HG03139 (cell line): ENCODE measurements around the gene CHRNA5.

ENCODE experiments used
- ATAC-seq: cut with Tn5 transposase; IDR thresholded peaks from one replicate; pipeline ENCODE4 v1.9.1; 2021; ENCODE audit not compliant: unreplicated experiment

CHRNA5 gene

DNA sequence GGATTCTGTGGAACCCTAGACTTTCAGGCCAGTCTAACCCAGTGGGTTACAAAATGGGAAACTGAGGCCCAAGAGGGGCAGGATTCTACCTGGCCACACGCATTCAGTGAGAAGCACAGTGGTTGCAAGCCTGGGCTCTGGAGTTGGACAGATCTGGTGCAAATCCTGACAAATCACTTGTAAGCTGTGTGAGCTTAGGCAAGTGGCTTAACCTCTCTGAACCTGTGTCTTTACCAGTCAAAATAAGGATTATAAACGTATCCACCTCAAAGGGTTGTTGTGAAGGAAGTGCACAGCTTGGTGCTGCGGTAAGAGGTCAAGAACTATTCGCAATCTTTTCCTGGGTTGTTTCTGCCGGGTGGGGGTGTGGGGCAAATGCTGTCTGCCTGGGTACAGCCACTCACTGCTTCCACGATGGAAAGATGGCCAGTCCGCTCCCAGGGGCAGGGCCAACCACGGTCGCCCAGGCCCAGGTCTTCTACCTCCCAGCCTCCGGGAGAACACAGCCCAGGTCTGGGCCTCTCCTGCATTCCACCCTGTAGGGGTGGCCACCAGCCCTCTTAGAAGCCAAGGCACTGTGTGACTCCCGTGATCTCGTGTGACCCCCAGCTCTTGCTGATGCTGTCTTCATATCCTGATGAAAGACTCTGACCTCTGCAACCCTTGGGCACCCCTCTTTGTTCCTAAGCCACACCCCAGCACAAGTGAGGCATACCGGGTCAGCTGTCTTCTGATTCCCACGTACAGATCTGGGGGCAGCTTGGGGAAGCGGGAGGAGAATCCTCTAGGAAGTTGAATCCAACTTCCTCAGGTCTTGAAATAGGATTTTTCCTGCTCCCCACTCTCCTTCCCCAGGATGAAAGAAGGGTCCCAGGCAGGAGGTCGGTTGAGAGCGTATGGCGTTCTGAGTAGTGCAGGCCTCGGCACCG, 54.0 kb downstream of the CHRNA5 start:
- no peak for ATAC-seq

DNA sequence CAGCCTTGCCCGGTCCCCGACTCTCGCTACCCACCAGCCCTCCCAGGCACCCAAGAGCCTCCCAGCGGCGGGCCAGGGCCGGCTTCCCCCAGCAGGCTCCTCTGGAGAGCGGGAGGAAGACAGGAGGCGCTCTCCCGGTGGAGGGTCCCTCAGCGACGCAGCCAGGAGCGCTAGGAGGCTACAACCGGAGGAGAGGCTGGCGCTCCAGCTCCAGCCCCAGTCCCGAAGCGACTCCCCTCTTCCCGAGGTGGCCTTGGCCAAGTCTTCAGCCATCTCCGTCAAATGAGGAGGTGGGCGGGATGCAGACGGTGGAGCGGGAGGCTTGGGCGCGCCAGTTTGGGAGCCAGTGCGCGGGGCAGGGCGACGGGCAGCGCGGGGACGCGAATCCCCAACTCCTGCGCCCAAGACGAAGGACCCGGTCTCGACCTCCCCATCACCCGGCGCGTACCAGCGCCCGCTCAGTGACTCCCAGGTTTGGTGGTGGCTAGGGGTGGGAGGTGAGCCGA, 54.8 kb downstream of the CHRNA5 start:
- ATAC-seq, result no peak

DNA sequence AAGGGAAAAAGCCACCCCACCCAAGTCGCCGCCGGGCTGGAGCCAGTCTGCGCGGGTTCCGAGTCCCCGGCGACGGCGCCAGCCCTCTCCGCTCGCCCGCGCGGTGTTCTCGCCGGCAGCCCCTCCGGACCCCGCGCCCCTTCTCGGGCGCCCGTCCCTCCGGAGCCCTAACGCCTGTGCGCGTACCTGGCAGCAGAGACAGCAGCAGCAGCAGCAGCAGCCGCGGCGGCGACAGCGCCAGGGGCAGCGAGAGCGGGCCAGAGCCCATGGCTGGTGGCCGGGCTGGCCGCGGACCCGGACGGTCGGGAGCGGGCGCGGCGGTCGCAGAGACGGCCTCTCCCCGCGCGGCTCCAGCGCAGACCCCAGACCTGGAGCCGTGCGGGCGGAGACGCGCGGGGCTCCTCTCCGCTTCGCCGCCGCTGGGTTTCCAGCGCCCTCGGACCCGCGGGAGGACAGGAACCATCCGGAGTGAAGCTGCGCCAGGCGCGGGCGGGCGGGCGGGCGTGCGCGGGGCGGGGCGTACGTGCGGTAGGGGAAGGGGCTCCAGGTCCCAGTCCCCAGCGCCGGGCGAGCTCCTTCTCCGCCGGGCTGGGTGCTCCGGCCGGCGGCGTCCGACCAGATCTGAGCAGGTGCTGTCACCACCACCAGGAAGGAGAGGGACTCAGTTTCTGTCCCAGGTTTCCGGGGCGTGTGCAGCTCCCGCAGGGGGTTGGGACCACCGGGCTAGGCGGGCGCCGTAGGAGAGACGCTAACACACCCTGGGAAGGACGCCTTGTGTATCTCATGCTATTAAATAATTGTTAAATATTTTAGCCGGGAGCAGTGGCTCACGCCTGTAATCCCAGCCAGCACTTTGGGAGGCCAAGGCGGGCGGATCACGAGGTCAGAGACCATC, 55.5 kb downstream of the CHRNA5 start, which contains the start of gene CHRNA3:
CHRNA3 (minus strand) TSS at position 470 of the 895 bp plus-strand sequence; CDS start at position 268, 202 bp downstream.
- no peak for ATAC-seq

DNA sequence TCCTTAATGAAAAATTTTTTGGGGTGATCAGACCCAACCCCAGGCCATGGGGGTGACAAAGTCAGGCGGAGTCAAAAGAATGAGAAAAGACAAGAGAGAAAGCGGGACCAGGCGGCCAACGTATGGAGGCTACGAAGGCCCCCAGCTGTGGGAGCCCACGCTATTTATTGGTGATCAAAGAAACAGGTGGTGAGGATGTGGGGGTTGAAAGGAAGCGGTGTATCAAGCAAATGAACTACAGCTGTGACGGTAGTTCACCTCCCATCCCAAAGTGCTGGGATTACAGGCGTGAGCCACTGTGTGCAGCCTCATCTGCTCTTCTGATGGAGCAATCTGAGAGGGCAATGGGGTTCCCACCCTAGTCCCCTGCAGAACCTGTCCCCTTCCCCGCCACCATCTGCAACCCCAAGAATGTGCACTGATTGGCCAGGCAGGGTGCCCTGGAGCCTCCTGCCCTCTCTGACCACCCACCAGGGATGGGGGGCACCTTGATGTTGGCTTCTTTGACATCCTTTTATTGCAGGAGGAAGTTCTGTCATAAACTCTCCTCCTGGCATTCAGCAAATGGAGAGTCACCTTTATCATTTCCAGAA, 56.6 kb downstream of the CHRNA5 start:
- ATAC-seq, result no peak

DNA sequence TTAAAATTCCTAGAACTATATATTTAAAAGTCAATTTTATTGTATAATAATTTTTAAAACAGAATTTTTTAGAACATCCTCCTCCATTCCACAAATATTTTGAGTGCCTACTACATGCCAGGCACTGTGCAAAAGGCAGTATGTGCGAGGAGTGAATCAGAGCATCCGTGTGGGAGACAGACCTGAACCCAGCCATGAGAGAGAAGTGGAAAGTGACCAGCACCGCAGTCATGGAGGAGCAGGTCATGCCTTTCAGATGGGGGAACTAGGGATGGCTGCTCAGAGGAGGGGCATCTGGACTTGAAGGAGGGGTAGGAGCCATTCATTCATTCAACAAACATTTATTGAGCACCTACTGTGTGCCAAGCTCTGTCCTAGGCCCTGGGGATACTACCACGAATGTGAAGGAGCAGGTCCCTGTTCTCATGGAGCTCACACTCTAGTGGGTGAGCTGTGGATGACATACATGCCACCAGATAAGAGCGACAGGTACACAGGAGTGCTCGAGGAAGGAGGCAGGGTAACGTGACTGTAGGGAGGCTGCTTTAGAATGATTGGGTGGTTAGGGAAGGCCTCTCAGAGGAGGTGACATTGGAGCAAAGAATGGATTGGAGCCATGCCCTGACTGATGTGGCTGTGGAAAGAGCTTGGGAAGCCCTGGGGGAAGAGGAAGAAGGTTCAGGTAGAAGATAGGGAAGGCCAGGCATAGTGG, 58.6 kb downstream of the CHRNA5 start:
- no peak for ATAC-seq

DNA sequence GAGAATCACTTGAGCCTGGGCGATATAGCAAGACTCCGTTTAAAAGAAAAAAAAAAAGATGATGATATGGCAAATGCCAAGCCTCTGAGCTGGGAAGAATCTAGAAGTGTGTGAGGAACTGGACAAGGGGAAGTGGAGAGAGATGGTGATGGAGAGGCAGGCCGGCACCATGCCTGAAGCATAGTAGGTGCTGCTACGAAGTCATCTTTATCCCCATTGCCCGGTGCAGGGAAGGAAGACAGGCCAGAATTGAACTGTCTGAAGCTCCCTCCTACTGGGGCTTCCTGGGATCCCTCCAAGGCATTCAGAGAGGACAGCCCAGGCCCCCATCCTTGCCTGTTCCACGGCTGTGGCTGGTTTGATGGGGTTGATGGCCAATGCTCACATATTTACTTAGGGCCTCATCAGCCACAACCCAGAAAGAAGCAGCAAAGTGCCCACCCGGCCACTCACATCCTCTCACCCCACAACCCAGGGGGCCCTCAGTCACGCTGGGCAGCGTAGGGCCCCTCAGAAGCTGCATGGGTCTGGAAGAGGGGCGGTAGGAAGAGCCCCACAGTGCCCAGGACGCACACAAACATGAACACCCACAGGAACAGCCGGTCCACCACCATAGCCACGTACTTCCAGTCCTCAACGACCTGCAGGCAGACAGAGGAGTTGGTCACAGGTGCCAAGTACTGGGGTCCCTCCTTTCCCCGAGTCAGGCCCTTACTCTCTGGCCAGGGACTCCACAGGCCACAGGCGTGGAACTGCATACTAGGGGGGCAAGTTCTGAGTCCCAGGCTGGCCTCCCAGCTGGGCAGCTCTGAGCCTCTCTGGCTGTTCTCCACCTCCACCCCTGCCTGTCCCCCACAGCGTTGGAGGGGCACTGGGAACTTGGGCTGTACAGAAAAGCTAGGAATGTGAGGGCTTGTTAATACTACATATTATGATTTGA, 59.6 kb downstream of the CHRNA5 start:
- ATAC-seq, result no peak

DNA sequence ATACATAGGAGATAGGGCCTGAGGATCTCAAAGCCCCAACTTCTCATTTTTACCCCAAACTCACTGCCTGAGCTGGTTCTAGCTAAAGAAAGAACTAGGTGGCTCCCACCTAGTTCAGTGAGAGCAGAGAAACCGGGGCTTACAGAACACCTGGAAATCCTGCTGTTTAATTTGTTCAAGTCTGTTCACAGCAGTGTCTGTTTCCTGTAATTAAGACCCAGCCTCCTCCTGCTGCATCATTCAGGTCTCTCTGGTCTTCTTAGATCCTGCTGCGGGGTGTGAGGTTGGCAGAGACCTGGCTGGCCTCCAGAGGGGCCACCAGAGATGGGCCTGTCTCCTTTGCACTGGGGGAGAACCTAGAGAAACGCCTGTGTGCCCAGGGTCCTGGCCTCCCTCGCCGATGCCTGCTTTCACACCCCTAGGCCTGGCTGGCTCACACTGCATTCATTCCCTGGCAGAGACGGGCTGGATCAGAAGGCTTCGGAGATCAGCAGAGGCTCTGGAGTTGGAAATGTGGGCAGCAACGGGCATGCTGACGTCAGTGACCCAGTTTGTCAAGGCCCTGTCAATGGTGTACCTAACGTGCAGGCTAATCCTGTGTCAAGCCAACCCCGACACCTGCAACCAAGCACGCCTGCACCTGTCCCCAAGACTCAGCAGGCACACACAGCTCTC, 60.4 kb downstream of the CHRNA5 start:
- no peak for ATAC-seq

DNA sequence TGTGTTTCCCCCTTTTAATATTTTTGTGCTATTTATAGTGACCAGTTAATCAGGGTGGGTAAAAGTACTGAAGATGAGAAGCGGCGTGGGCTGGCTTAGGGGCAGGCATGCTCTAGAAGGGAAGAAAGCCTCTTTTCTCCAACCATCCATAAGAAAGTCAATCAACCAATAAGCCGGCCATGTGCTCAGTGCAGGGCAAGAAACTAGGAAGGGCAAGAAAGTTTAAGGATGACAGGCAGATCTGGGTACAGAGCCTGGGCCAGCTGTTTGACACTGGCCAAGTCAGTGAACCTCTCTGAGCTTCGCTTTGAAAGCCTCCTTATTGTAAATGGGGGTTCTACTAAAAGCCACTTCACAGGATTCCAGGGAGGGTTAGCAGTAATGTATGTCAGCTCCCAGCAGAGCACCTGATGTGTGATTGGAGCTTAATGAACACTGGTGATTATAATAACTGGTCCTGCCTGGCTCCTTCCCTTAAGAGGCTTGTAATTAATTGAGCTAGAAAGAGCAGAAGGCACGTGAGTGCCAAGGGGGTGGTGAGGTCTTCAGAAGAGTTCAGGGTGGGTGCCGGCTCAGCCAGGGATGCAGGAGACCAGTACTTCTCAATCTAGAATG, 61.2 kb downstream of the CHRNA5 start:
- ATAC-seq, result no peak

DNA sequence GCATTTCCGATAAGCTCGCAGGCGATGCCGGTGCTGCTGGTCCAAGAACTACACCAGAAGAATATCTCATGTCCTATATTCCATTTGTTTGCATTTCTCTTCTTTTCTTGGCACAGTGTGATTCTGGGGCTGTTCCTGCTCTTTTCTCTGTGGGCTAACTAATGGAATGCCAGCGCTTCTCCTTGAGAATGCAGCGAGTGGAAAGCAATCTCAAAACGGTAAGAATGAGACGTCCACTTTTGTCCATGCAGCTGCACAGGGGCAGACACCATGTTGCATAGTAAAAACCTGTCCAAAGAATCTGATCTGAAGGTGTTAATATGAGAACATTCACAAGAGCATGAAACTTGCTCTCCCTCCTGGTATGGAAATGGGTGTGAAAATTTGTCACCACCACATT, 62.0 kb downstream of the CHRNA5 start:
- ATAC-seq, result no peak

DNA sequence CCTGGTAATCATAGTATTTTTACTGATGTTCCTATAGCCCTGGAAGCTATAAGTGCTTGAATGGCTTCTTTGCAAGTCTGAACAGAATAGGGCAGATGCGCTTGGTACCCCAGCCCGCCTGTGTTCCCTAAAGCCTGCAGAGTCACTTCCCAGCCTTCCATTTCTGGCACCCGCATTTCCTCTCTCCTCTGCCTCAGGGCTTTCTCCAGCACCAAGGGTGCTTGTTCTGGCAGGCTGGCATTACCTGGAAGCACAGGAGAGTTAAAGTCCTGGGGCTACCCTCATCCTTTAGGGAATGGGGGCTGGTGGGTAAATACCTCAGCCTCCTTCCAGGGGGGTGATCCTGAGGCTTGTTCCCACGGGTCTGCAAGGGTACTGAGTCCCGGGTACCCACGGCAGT, 62.9 kb downstream of the CHRNA5 start:
- no peak for ATAC-seq

DNA sequence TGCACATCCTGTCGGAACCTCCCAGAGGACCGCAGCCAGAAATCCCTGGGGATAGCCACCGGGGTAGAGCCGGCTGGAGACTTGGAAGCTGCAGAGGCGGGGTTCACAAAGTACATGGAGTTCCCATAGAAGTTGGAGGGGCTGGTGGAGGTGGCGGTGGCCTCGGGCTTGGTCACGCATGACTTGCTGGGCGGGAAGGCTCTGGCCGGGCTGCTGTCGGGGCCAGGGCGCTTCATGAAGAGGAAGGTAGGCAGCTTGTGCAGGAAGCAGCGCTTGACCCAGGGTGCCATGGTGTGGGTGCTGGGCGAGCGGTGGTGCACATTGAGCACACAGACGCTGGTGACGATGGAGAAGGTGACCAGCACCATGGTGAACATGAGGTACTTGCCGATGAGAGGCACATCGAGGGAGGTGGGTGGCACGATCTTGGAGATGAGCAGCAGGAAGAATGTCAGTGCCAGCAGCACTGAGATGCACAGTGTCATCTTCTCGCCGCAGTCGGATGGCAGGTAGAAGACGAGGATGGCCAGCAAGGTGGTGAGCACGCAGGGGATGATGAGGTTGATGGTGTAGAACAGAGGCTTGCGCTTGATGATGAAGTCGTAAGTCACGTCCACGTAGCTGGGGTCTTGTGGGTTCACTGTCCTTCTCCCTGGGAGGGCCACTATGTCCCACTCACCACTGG, 63.9 kb downstream of the CHRNA5 start:
- no peak for ATAC-seq

DNA sequence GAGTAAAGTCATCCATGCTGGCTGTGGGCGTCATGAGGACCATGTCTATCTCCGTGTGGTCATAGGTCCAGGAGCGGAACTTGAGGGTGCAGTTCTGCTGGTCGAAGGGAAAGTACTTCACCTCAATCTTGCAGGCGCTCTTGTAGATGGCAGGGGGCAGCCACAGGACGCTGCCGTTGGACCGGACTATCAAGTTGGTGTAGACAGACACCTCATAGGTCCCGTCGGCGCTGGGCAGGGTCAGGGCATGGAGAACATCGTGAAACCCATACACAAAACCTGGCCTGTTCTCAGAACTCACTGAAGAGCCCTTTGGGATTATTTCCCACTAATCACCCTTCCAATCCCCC, 64.4 kb downstream of the CHRNA5 start:
- no peak for ATAC-seq

DNA sequence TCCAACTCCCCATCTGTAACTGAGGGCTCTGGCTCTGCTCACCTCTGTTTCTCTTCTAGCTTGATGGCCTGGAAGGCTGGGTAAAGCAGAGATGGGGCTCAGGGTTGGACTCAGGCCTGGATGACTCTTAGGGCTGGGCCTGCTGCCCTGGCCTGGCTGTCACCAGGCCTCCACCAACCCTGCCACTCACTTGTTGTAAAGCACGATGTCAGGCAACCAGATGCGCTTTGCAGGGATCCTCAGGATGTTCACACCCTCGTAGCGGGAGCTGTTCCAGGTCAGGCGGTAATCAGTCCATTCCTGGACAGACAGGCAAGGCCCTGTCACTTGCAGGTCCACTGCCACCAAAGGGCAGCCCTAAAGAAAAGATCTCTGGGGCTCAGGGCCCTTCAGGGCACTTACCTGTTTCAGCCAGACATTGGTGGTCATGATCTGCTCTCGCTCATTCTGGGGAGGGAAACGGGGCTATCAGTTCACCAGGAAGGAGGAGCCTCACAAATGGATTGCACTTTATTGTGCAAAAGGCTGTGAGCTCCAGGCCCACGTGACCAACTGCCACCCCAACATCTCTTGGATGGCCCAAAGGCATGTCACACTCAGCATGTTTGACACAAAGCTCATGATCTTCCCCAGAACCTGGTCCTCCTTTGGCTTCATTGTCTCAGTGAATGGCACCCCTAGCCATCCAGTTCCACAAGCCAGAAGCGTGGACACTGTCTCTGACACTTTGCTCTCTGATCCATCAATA, 65.7 kb downstream of the CHRNA5 start:
- ATAC-seq, result no peak

DNA sequence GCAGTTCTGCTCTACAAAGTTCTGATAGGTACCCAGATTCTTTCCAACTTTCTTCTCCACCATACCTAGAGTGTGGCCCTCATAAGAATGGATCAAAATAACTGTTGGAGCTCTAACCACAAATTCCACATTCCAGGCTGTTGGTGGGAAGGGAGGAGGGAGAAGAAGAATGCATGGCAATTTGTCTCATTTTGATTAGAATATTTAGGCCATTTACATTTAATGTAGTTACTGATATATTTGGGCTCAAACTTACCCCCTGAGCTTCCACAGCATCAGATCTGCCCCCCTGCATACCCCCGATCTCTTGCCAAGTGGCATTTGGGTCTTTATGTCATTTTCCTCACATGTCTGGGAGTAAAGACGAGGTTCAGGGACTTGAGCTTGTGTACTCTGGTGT, 68.0 kb downstream of the CHRNA5 start:
- no peak for ATAC-seq

DNA sequence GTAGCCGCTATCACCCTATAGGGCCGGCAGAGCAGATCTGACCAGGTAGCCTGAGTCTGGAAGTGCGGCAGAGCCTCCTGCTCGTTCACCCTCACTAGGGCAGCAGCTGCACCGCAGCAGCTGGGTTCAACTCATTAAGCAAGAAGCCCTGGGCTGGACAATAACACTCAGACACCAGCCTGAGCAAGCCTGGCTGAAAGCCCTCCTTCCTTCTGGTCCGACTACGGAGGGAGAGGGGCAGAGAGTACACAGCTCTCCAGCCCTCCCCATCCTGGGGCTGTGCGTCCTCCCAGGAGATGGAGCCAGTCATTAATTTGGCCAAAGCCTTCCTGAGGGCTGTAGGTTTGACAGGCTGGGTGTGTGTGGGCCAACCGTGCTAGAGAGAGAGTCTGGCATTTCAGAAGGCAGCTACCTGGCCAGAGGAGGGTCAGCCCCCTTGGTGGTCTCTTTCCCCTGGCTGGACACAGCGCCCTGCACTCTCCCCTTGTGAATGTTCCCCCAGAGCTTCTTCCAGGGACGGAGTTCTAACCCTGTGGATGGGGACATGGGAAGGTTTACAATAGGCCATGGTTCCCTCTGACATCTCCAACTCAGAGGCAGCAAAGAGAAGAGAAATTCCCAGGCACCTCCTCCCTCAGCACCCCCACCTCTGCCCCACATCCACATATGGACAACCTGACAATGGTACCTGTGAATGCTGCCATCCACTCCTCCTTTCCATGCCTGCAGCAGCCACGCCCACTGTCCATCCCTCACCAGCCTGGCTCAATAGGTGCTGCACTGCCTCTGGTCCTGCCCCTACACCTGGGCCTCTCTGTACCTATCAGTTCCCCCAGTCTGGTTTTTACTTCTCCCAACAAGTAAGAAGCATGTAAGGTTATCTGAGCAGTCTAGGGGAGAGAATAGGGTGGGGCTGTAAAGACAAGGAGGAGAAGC, 69.2 kb downstream of the CHRNA5 start:
- no peak for ATAC-seq

DNA sequence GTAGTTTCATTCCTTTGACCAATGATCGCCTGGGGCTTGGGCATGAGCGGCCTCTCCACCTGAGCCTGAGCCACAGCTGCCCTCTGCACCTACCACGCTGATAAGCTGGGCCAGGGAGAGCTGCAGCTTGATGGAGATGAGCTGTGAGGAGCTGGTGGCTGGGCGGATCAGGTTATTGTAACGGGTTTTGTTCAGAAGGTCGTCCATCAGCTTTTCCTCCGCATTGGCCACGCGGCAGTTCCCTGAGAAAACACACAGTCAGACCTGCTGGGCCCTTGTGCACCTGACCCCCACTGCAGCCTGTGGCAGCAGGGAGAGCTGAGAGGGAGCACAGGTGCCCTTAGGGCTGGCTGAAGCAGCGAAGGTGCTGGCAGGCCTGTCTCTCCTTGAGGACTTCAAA, 70.0 kb downstream of the CHRNA5 start:
- ATAC-seq, result no peak
